ENCODE measurements around the gene SPAG7.
A peak's percentile ranks its signal among the peaks of the same experiment; 100 is the strongest.

Gene SPAG7, protein sequence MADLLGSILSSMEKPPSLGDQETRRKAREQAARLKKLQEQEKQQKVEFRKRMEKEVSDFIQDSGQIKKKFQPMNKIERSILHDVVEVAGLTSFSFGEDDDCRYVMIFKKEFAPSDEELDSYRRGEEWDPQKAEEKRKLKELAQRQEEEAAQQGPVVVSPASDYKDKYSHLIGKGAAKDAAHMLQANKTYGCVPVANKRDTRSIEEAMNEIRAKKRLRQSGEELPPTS

DNA sequence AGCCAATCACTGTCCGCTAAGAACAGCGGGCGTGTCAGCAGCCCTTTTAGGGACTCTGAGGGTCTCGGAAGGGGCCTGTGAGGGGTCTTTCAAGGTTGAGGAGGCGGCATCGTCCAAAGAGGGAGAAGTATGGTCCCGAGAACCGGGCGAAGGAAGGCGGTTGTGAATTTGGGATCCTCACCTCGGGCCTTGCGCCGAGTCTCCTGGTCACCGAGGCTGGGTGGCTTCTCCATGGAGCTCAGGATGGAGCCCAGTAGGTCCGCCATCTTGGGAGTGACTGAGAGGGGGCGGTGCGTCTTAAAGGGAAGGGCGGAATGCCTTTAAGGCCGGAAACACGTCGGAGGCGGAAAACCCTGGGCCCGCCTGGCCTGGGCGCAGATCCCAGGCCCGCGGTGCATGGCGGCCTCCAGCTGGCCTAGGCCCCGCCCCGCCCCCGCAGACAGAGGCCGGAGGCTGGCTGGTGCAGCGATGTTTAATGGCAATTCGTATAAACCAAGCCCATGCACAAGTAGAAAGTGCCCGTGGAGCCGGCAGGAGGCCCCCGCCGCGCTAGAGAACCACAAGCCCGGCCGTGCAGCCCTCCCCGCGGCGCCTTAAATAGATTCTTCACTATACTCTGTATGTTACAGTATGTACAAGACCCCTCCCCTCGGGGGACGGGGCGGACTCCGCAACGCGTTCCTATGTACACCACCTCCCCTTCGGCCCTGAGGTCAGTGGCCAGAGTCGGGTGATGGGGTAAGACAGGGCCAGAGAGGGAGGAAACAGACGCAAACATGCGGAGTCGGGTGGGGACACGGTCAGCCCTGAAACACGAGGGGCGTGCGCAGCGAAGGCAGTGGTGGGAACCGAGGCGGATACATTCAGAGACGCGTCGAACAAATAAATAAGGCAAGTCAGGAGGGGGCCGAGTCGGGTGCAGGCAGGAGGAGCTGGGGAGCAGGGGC is at the start of gene SPAG7:
Gene SPAG7 (minus strand): TSS at position 279 of the 947 bp plus-strand sequence. CDS start 13 bp downstream, at position 266.
- peak; percentile 96 for DNase-seq (ENCODE audit: low spot score)

DNA sequence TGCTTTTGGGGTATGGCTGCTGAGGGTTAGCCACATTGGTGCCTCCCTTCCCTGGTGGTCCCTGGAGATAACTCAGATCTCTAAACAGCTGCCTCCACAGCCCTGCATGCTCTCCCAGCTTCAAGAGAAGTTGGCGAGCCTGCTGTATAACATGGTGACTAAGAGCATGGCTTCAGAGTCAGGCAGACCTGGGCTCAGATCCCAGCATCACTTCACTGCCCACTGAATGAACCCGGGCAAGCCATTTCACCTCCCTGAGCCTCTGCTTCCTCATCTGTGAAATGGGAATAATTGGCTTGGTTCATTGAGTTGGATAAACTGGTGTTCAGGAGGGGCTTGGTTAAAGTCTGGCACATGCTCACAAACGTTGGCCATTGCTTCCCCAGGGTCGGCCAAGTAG is 46.7 kb upstream of the SPAG7 start:
- DNase-seq (ENCODE audit: low spot score), result no peak

DNA sequence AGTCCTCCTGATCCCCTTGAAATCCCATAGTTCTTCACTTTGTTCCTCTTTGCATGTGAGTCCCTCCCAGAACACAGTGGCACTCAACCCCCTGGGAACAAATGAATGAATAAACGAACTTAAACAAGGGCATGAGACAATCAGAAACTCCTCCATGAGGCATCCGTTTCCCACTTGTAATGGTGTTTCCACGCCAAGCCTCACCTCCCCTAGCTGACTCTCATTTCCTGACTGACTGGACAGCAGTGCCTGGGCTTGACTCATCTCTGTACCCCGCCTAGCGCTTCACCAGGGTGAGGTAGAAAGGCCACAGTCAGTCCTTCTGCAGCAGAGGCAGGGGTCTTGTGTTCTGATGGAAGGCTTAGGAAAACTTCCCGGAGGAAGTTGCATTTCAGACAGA is 44.3 kb upstream of the SPAG7 start:
- no peak for DNase-seq (ENCODE audit: low spot score)

GRCh38 chr17:5003214-5003867 is 35.7 kb upstream of the SPAG7 start:
- no peak for DNase-seq (ENCODE audit: low spot score)

DNA sequence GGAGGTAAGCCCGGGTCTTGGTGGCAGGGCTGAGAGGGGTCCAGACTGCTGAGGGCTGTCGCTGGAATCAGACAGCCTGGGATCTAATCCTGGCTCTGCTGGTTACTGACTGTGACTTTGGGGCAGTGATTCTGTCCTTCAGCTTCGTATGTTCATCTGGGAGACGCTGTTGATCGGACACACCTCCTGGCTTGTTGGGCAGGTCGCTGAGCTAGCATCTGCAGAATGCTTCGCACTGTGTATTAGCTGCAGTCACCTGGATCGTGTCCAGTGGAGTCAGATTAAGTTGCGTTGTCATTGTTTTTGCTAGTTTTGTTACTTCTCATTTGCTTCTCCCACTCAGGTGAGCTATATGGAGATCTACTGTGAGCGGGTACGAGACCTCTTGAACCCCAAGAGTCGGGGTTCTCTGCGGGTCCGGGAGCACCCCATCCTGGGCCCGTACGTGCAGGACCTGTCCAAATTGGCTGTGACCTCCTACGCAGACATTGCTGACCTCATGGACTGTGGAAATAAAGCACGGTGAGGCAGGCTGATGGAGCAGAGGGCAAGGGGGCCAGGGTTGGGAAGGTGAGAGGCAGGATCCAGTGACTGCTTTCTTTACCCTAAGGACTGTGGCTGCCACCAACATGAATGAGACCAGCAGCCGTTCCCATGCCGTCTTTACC is 34.6 kb upstream of the SPAG7 start:
- no peak for DNase-seq (ENCODE audit: low spot score)

DNA sequence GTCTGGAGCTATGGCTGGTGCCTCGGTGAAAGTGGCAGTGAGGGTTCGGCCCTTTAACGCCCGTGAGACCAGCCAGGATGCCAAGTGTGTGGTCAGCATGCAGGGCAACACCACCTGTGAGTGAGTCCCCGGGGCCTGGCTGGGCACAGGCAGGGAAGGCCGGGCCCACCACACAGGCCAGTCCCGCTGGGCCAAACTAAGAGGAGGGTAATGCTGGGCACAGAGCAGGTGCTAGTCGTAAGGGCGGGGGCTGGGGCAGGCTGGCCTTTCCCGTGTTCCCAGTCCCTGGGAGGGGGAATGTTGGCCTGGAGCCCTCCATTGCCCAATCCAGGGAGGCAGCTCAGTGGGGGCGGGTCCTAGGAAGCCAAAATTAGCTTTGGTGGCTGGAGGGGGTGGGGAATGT is 32.6 kb upstream of the SPAG7 start:
- no peak for DNase-seq (ENCODE audit: low spot score)

GRCh38 chr17:4999430-5000093 is 31.9 kb upstream of the SPAG7 start:
- DNase-seq (ENCODE audit: low spot score), result no peak

- DNase-seq (ENCODE audit: low spot score), result no peak
Observed at GRCh38 chr17:4998732-4999429, 31.3 kb upstream of the SPAG7 start.

- no peak for DNase-seq (ENCODE audit: low spot score)
Observed at GRCh38 chr17:4998027-4998731, 30.6 kb upstream of the SPAG7 start.

DNA sequence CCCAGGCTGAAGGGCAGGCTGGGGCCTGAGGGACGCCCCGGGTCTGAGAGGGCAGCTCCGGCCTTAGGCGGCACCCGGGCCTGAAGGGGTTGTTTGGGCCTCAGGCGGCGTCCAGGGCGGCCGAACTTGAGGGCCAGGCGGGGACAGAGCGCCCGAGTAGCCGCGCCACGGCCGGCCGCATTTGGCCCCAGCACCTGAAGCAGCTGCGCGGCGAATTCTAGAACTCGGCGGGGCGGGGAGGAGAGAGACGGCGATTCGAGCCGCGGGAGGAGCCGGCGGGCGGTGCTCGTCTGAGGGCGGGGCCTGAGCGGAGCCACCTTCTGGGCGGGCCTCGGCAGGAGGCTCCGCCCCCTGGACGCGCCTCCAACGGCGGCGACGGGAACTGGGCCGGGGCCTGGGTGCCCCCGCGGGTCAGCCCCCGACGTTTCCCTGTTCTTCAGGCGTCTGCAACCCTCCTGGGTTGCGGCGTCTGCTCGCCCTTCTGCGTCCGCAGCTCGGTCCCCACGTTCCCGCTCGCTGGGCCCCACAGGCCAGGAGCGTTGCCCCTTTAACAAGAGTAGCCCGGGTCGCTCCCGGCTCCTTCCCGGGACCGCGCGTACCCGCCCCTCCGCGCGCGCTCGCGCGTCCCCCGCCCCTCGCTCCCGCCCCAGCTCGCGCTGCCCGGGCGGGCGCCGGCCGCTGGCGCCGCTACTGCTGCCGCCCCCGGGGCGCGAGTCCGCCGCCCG is 29.8 kb upstream of the SPAG7 start, which contains the start of the genes INCA1 and KIF1C:
Gene INCA1 (minus strand): TSS at position 221 of the 725 bp plus-strand sequence. CDS start 3,085 bp downstream, outside the sequence.
Gene KIF1C (plus strand): TSS at position 649 of the 725 bp plus-strand sequence. CDS start 2,297 bp downstream, outside the sequence.
- peak; percentile 91 for DNase-seq (ENCODE audit: low spot score)

DNA sequence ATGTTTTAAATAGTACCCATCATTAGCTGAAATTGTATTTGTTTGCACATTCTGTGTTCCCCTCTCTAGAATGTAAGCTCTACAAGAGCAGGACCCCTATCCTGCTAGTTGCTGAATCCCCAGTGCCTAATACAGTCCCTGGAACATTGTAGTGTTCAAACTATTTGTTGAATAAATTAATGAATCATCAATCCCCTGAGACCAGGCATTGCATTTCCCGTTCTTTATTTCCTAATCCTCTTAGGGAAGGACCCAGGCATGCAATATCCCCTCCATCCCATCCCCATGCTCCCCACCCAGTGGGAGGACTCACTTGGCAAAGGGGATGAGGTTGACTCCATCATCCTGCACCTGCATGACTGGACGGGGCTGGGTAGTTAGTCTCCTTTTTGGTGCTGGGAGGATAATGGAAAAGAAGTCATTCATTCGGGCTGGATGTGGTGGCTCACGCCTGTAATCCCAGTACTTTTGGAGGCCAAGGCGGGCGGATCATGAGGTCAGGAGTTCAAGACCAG is 26.5 kb upstream of the SPAG7 start:
- no peak for DNase-seq (ENCODE audit: low spot score)

- DNase-seq (ENCODE audit: low spot score), result no peak
Observed at GRCh38 chr17:4987767-4988567, 20.4 kb upstream of the SPAG7 start.

GRCh38 chr17:4986951-4987766 is 19.5 kb upstream of the SPAG7 start, which contains the start of gene CAMTA2:
TSS of gene CAMTA2 (minus strand) at chr17:4987675. CDS start at chr17:4986222, 1,453 bp downstream.
- DNase-seq (ENCODE audit: low spot score), result peak; percentile 85

- DNase-seq (ENCODE audit: low spot score), result no peak
Observed at GRCh38 chr17:4986403-4986802, 18.8 kb upstream of the SPAG7 start.

DNA sequence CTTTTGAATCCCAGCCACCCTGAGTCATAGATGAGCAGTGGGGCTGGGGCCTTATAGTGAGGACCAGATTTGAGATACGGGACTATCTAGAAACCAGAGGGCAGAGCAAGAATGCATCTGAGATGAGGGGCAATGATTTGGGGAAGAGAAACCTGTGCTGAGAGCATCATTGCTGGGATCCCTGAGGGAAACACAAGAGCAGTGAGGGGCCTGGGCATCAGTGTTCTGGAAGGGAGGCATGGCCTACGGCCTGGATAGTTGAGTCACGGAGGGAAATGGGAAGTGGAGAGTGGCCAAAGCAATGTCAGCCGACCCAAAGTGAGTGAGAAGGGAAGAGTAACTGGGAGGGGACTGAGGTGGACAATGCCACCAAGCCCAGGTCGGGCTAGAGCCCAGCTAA is 14.7 kb upstream of the SPAG7 start:
- DNase-seq (ENCODE audit: low spot score), result no peak

DNA sequence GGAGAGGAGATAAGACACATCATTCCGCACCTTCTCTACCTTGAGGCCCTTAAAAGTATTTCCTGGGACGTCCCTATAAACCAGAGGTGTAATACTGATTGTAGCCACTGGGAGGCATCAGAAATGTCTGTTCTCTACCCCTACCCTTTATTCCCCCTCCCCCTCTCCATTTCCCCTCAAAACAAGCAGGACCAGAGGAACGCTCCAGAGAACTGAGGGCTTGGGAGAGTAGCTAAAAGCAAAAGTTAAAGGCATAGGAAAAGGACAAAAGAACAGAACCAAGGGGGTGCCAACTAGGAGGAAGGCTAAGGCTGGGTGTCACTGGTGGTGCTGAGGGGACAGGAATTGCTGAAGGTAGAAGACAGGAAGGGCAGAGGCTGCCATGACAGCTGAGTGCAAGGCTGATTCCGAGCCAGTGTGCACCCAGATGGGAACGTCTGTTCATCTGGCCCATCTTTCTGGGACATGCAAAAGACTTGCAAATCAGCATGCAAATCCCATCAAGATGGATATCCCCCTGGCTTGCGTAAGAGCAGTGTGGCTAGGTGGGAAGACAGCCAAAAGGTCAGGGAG is 13.1 kb upstream of the SPAG7 start:
- DNase-seq (ENCODE audit: low spot score), result peak; percentile 74

DNA sequence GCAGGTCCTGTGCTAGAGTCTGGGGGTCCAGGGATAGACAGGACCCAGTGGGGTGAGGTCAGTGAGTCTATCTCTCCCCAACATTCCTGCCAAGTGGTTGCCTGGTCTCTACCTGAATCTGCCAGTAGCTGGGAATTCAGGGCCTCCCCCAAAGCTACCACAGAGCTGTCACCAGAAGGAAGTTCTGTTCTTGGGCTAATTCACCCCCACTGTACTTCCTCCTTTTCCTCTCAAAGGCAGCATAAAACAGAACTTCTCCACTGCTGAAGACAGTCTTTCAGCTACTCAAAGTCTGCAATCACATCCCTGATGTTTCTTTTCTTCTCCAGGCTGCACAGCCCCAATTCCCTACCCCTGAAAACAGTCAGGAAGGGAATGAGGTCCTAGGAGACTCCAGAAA is 11.1 kb upstream of the SPAG7 start:
- DNase-seq (ENCODE audit: low spot score), result no peak

All from CD4-positive, alpha-beta T cell treated with Interleukin-2 at 100 ng/mL for 4 hours (primary cell).